GM19238 (cell line): ENCODE results near the gene ANTXR1.

Experiments used
- DNase-seq: peaks from one replicate; pipeline ENCODE4 v3.0.0; 2011; ENCODE audit warnings: low spot score; ENCODE audit not compliant: insufficient read length

Gene ANTXR1

GRCh38 chr2:69013142-69013839, at the start of gene ANTXR1:
Gene ANTXR1, plus strand, starts transcription at chr2:69013179. Its CDS starts 321 bp downstream, at chr2:69013500.
- DNase-seq: no peak

GRCh38 chr2:68964282-68964681, 48.7 kb upstream of the ANTXR1 start:
- no peak for DNase-seq

GRCh38 chr2:68968221-68968620, 44.8 kb upstream of the ANTXR1 start:
- no peak for DNase-seq

GRCh38 chr2:68969736-68970490, 43.1 kb upstream of the ANTXR1 start:
- DNase-seq: no peak

- DNase-seq: no peak
These were observed 42.3 kb upstream of the ANTXR1 start for GRCh38 chr2:68970566-68971265.

GRCh38 chr2:68971591-68972231, 41.3 kb upstream of the ANTXR1 start:
- DNase-seq: no peak

- no peak for DNase-seq
These were observed 38.7 kb upstream of the ANTXR1 start, which contains the start of gene GKN1 for GRCh38 chr2:68974251-68974650. Gene GKN1, plus strand, starts transcription at chr2:68974636. Its CDS starts 42 bp downstream, at chr2:68974678.

- DNase-seq: no peak
These were observed 37.9 kb upstream of the ANTXR1 start for GRCh38 chr2:68974946-68975665.

GRCh38 chr2:68975844-68976243, 37.1 kb upstream of the ANTXR1 start:
- DNase-seq: no peak

GRCh38 chr2:68977453-68977852, 35.5 kb upstream of the ANTXR1 start:
- no peak for DNase-seq

- DNase-seq: no peak
These were observed 34.9 kb upstream of the ANTXR1 start for GRCh38 chr2:68978098-68978497.

GRCh38 chr2:68980956-68981355, 32.0 kb upstream of the ANTXR1 start:
- no peak for DNase-seq

GRCh38 chr2:68987021-68987503, 25.9 kb upstream of the ANTXR1 start:
- no peak for DNase-seq

- DNase-seq: no peak
These were observed 23.9 kb upstream of the ANTXR1 start for GRCh38 chr2:68989035-68989434.

- no peak for DNase-seq
These were observed 20.6 kb upstream of the ANTXR1 start for GRCh38 chr2:68992341-68992740.

- no peak for DNase-seq
These were observed 20.0 kb upstream of the ANTXR1 start for GRCh38 chr2:68992933-68993332.

- no peak for DNase-seq
These were observed 19.3 kb upstream of the ANTXR1 start for GRCh38 chr2:68993660-68994059.

- no peak for DNase-seq
These were observed 18.1 kb upstream of the ANTXR1 start for GRCh38 chr2:68994864-68995263.

- no peak for DNase-seq
These were observed 17.1 kb upstream of the ANTXR1 start for GRCh38 chr2:68995916-68996315.

GRCh38 chr2:68997401-68997800, 15.6 kb upstream of the ANTXR1 start:
- no peak for DNase-seq

- DNase-seq: no peak
These were observed 11.1 kb upstream of the ANTXR1 start for GRCh38 chr2:69001879-69002278.
